ENCODE results near the gene LGSN. TPM values are rescaled to one million over a fixed set of nuclear protein-coding genes. Genes with fewer than 3 reads are reported as not detected.

Gene LGSN
- total RNA-seq, 2 donors from 2014 or later = 0.37 TPM; not detected in 1

GRCh38 chr6:63290492-63291058 lies 29.2 kb downstream of the LGSN start:
- Histone ChIP-seq H3K4me1 (ENCODE audit: control insufficient read depth, insufficient read depth, low read length) (no peaks in the 10 kb centered on the region), H3K4me3 (ENCODE audit: low read length) (no peak overlapping the region), H3K9me3 (ENCODE audit: control insufficient read depth, low read length) (no peaks in the 10 kb centered on the region), H3K9ac (ENCODE audit: extremely low read depth, low read length, poor library complexity, severe bottlenecking) (no peak overlapping the region), H3K27ac (ENCODE audit: low read depth, low read length) (no peak overlapping the region), H3K27me3 (ENCODE audit: control insufficient read depth, insufficient read depth, low read length, poor library complexity, severe bottlenecking) (no peaks in the 10 kb centered on the region), H3K36me3 (ENCODE audit: control insufficient read depth, insufficient read depth, low read length) (no peaks in the 10 kb centered on the region)
- WGBS, 2 experiments (ENCODE audit: insufficient coverage in 1 of 2, insufficient read length in 1 of 2) = 96 to 98% methylated on average over 6 of the region's 6 CpGs
- Mint-ChIP-seq H3K27ac (no peak overlapping the region), H3K4me3 (no peak overlapping the region), H3K9me3 (no peaks in the 10 kb centered on the region), H3K27me3 (ENCODE audit: insufficient read depth) (no peaks in the 10 kb centered on the region), H3K36me3 (ENCODE audit: low read depth) (no peaks in the 10 kb centered on the region), H3K4me1 (no peaks in the 10 kb centered on the region)
- no peak for TF ChIP-seq CTCF (conservative IDR thresholded peaks at IDR 0.05)
- DNase-seq = no peak

GRCh38 chr6:63289269-63289872 lies 30.4 kb downstream of the LGSN start:
- H3K9me3 Mint-ChIP-seq = no peaks in the 10 kb centered on the region
- no peak for DNase-seq

GRCh38 chr6:63280639-63281180 lies 39.1 kb downstream of the LGSN start:
- Mint-ChIP-seq H3K9me3 (no peaks in the 10 kb centered on the region), H3K4me1 (peaks cover 24% of the 10 kb centered on the region), H3K27me3 (ENCODE audit: insufficient read depth) (no peaks in the 10 kb centered on the region), H3K27ac (no peak overlapping the region), H3K4me3 (no peak overlapping the region), H3K36me3 (ENCODE audit: low read depth) (no peaks in the 10 kb centered on the region)
- WGBS, 2 experiments (ENCODE audit: insufficient coverage in 1 of 2, insufficient read length in 1 of 2) = 83 to 87% methylated on average over 2 to 3 of the region's 3 CpGs
- H3K9me3 ChIP-seq (ENCODE audit: control insufficient read depth, low read length) = no peaks in the 10 kb centered on the region
- H3K27ac ChIP-seq (ENCODE audit: low read depth, low read length) = no peak overlapping the region
- no peaks in the 10 kb centered on the region for H3K36me3 ChIP-seq (ENCODE audit: control insufficient read depth, insufficient read depth, low read length)
- no peaks in the 10 kb centered on the region for H3K27me3 ChIP-seq (ENCODE audit: control insufficient read depth, insufficient read depth, low read length, poor library complexity, severe bottlenecking)
- no peak for TF ChIP-seq CTCF (conservative IDR thresholded peaks at IDR 0.05)
- no peak overlapping the region for H3K4me3 ChIP-seq (ENCODE audit: low read length)
- DNase-seq = no peak
- peaks cover 6% of the 10 kb centered on the region for H3K4me1 ChIP-seq (ENCODE audit: control insufficient read depth, insufficient read depth, low read length)
- H3K9ac ChIP-seq (ENCODE audit: extremely low read depth, low read length, poor library complexity, severe bottlenecking) = no peak overlapping the region

More at GRCh38 chr6:63289269-63289872, 30.4 kb downstream of the LGSN start:
- no peak overlapping the region for H3K4me3 Mint-ChIP-seq
- no peaks in the 10 kb centered on the region for H3K36me3 Mint-ChIP-seq (ENCODE audit: low read depth)
- Histone ChIP-seq H3K4me1 (ENCODE audit: control insufficient read depth, insufficient read depth, low read length) (no peaks in the 10 kb centered on the region), H3K27ac (ENCODE audit: low read depth, low read length) (no peak overlapping the region), H3K4me3 (ENCODE audit: low read length) (no peak overlapping the region), H3K9ac (ENCODE audit: extremely low read depth, low read length, poor library complexity, severe bottlenecking) (no peak overlapping the region), H3K36me3 (ENCODE audit: control insufficient read depth, insufficient read depth, low read length) (no peaks in the 10 kb centered on the region), H3K27me3 (ENCODE audit: control insufficient read depth, insufficient read depth, low read length, poor library complexity, severe bottlenecking) (no peaks in the 10 kb centered on the region), H3K9me3 (ENCODE audit: control insufficient read depth, low read length) (no peaks in the 10 kb centered on the region)
- H3K27ac Mint-ChIP-seq = no peak overlapping the region
- no peaks in the 10 kb centered on the region for H3K4me1 Mint-ChIP-seq
- TF ChIP-seq CTCF (conservative IDR thresholded peaks at IDR 0.05) = no peak
- no peaks in the 10 kb centered on the region for H3K27me3 Mint-ChIP-seq (ENCODE audit: insufficient read depth)
- WGBS, 2 experiments (ENCODE audit: insufficient coverage in 1 of 2, insufficient read length in 1 of 2) = 91 to 94% methylated on average over 3 to 4 of the region's 4 CpGs
